ENCODE measurements around the gene TMEM138.

DNA sequence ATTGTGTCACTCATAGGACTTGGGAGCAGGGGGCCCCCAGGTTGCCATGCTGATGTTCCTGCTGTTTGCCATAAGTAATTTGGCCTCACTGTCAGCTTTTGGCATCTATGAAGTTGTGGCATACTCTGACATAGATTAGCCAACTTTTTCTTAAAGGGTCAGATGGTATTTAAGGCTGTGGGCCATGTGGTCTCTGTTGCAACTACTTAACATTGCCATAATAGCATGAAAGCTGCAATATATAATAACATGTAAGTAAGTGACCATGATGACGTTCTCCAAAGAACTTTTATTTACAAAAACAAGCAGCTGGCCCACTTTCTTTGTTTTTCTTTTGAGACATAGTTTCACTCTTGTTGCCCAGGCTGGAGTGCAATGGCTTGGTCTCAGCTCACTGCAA is 28.0 kb downstream of the TMEM138 start:
- TF ChIP-seq GATA2 (IDR thresholded peaks at IDR 0.05; ENCODE audit: low read depth, low read length): no peak
- no peak for TF ChIP-seq GATA3 (IDR thresholded peaks at IDR 0.05; ENCODE audit: low read depth, low read length)

Measured in SH-SY5Y (cell line).